Measurements from ENCODE around the gene OGT.
"Not testable (repeated sequence)": the region's sequence is repeated elsewhere in the genome, so short reads cannot be mapped to it uniquely, and the experiment has no call there.

The OGT gene

GRCh38 chrX:71504346-71504745 lies 28.6 kb upstream of the OGT start:
- no peak for TF ChIP-seq CTCF (conservative IDR thresholded peaks at IDR 0.05; ENCODE audit: low read depth)
- CTCF ChIA-PET: no interaction called here
- POLR2A ChIA-PET (ENCODE audit: low non-redundant PET): no interaction called here
- no peak for DNase-seq (ENCODE audit: low spot score)
- no peak overlapping the region for H3K27ac ChIP-seq

GRCh38 chrX:71509289-71509688 lies 23.6 kb upstream of the OGT start:
- CTCF ChIA-PET: no interaction called here
- POLR2A ChIA-PET (ENCODE audit: low non-redundant PET): no interaction called here
- no peak for DNase-seq (ENCODE audit: low spot score)
- no peak overlapping the region for H3K27ac ChIP-seq
- no peak for TF ChIP-seq CTCF (conservative IDR thresholded peaks at IDR 0.05; ENCODE audit: low read depth)

GRCh38 chrX:71510161-71510560 lies 22.7 kb upstream of the OGT start:
- no peak for TF ChIP-seq CTCF (conservative IDR thresholded peaks at IDR 0.05; ENCODE audit: low read depth)
- no peak for DNase-seq (ENCODE audit: low spot score)
- no peak overlapping the region for H3K27ac ChIP-seq
- ChIA-PET CTCF (no interaction called here), POLR2A (ENCODE audit: low non-redundant PET) (no interaction called here)

GRCh38 chrX:71513731-71514130 lies 19.2 kb upstream of the OGT start:
- H3K27ac ChIP-seq; DNase-seq (ENCODE audit: low spot score); CTCF ChIA-PET; POLR2A ChIA-PET (ENCODE audit: low non-redundant PET): not testable (repeated sequence)

- H3K27ac ChIP-seq: no peak overlapping the region
- no peak for DNase-seq (ENCODE audit: low spot score)
- ChIA-PET POLR2A (ENCODE audit: low non-redundant PET) (no interaction called here), CTCF (no interaction called here)
- no peak for TF ChIP-seq CTCF (conservative IDR thresholded peaks at IDR 0.05; ENCODE audit: low read depth)
Measured at GRCh38 chrX:71514367-71515037, 18.4 kb upstream of the OGT start.

- no peak for TF ChIP-seq CTCF (conservative IDR thresholded peaks at IDR 0.05; ENCODE audit: low read depth)
- ChIA-PET POLR2A (ENCODE audit: low non-redundant PET) (no interaction called here), CTCF (no interaction called here)
- DNase-seq (ENCODE audit: low spot score): no peak
- H3K27ac ChIP-seq: no peak overlapping the region
Measured at GRCh38 chrX:71515038-71515396, 17.9 kb upstream of the OGT start.

- no peak for DNase-seq (ENCODE audit: low spot score)
- ChIA-PET CTCF (interaction anchor here (0.7 kb wide), 1 partner anchor 271 kb away, joined by 3 read pairs; no protein-coding TSS in a partner anchor), POLR2A (ENCODE audit: low non-redundant PET) (no interaction called here)
- no peak overlapping the region for H3K27ac ChIP-seq
- no peak for TF ChIP-seq CTCF (conservative IDR thresholded peaks at IDR 0.05; ENCODE audit: low read depth)
Measured at GRCh38 chrX:71525316-71525715, 7.6 kb upstream of the OGT start.

All from RWPE1 (cell line).